Activated CD4-positive, CD25-positive, alpha-beta regulatory T cell (primary cell): Measurements from ENCODE around the gene SND1.
A peak's percentile ranks its signal among the peaks of the same experiment; 100 is the strongest.

ENCODE experiments used
- DNase-seq, 4 experiments: peaks; one replicate each; lab custom pipeline; 2025; lab: John Stamatoyannopoulos, UW

The SND1 gene

DNA sequence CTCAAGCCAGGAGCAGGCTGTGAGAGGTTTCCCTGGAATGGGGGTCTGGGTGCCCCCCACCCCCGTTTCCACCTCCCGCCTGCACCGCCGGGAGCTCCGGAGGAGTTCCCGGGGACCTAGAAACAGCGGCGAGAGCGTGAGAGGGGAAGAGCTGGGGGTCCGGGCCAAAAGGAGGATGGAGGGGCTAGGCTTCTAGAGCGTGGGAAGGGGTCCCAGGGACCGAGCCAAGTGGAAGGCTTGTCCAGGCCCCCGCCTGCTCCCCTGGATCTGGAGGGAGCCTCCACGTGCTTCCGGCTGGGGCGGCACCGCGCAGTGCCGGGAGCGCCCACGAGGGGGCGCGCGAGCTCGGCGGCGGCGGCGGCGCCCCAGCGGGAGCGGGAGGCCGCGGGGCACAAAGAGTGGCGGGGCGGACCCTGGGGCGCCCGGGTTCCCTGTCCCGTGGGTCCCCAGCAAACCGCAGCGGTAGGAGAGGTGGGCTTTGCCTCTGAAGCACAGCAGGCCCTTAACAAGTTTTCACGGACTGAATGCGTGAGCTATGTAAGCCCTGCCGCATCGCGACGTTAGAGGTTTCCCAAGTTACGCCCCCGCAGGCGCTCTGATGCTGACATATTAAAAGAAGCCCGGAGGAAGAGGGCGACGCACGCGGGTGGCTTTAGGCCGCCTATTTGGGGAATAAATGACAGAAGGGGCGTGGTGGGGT, 483.7 kb downstream of the SND1 start:
- DNase-seq, result peak; percentile 23 to 48 (median 38)

DNA sequence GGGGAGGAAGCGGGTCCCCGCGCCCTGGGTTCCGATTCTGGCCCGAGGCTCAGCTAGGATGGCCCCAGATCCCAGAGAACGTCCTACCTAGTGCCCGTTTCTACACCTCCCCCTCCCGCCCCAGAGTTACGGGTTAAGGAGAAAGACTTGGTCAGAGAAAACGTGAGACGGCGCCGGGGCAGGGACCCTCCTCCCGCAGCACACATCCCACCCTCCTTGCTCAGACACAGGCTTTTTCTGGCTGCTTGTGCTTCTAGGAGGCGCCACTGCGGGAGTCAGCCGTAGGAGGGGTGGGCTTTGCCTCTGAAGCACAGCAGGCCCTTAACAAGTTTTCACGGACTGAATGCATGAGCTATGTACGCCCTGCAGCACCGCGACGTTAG, 484.2 kb downstream of the SND1 start:
- DNase-seq, result no peak

DNA sequence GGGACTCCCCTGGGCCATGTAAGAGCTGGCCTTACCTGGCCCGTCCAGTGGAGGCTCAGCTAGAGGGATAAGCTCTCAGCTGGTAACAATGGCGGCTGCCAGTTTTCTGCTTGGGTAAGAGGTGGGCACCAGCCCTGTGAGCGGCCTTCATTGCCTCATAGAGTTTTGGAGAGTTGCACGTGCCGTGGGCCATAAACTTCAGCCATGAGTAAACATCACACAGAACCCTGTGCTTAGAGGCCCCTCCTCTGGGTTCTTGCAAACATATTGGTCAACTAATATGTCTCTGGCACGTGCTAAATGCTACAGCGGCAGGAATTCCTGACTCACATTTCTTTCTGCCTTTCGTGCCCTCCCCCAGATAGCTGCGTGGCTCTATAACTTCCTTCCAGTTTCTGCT, 485.2 kb downstream of the SND1 start:
- DNase-seq, result no peak

DNA sequence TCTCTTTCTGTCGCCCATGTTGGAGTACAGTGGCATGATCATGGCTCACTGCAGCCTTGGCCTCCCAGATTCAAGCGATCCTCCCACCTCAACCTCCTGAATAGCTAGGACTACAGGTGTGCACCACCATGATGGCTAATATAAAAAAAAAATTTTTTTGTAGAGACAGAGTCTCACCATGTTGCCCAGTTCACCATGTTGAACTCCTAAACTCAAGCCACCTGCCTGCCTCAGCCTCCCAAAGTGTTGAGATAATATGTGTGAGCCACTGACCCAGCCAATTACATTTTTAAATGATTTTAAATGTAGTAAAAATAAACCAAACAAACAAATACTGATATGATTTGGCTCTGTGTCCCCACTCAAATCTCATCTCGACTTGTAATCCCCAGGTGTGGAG, 487.4 kb downstream of the SND1 start:
- no peak for DNase-seq

DNA sequence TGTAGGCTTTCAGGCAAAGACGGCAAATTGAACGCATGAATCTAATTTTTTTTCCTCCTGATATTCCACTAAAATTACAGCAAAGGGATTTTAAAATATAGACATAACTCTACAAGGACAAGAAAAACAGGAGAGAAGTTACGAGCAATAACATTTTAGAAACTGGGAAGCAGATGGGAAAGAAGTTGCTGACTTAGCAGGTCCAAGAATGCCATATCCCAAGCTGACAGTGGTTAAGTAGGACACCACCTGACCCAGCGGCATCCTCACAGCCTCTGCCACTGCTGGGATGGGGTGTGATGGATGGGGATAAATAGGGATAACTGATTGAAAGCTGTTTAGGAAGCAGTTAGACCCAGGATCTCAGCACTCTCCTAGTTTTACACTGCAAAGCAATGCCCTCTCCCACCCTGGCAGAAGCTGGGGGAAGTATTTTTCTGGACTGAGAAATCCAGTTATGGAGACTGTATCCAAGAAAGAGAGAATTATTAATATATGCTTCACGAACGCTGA, 489.7 kb downstream of the SND1 start:
- no peak for DNase-seq
